IPS-18a (cell line): ENCODE data around the gene RPS29.
A peak's percentile ranks its signal among the peaks of the same experiment; 100 is the strongest.
"Not testable (repeated sequence)": the region's sequence is repeated elsewhere in the genome, so short reads cannot be mapped to it uniquely, and the experiment has no call there.

ENCODE experiments used
- H3K27ac ChIP-seq: one replicate; pipeline ENCODE4 v1.5.1; 2013; ENCODE audit warnings: low read length
- H3K27me3 ChIP-seq: one replicate; pipeline ENCODE4 v1.6.1; 2013; ENCODE audit warnings: mild to moderate bottlenecking, low read length; ENCODE audit not compliant: control insufficient read depth, insufficient read depth
- H3K36me3 ChIP-seq: one replicate; pipeline ENCODE4 v1.6.1; 2013; ENCODE audit warnings: low read depth, low read length; ENCODE audit not compliant: control insufficient read depth
- H3K4me1 ChIP-seq: one replicate; pipeline ENCODE4 v1.6.1; 2013; ENCODE audit warnings: low read depth, low read length; ENCODE audit not compliant: control insufficient read depth
- H3K4me3 ChIP-seq: one replicate; pipeline ENCODE4 v1.5.1; 2013; ENCODE audit warnings: low read length
- H3K9ac ChIP-seq: one replicate; pipeline ENCODE4 v1.6.1; 2013; ENCODE audit warnings: mild to moderate bottlenecking, low read length, moderate library complexity
- H3K9me3 ChIP-seq: one replicate; pipeline ENCODE4 v1.6.1; 2013; ENCODE audit warnings: low read depth, low read length; ENCODE audit not compliant: control insufficient read depth

Gene RPS29

DNA sequence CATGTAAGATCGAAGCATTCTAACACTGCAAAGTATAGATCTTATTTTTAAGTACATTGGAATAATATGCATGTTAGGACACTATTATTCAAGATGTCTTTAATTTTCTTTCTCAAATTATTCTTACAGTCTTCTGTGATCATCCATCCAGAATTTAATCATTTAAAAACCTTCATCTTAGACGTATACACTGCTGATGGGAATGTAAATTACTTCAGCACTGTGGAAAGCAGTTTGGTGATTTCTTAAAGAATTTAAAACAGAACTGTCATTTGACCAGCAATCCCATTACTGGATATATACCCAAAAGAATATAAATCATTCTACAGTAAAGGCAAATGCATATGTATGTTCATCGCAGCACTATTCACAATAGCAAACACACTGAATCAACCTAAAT is 3.2 kb upstream of the RPS29 start:
- no peaks in the 10 kb centered on the region for H3K4me1 ChIP-seq
- H3K4me3 ChIP-seq = no peak overlapping the region
- H3K27ac ChIP-seq = no peak overlapping the region
- H3K27me3 ChIP-seq = no peaks in the 10 kb centered on the region
- no peaks in the 10 kb centered on the region for H3K9me3 ChIP-seq
- peaks cover 5% of the 10 kb centered on the region for H3K36me3 ChIP-seq
- no peak overlapping the region for H3K9ac ChIP-seq

DNA sequence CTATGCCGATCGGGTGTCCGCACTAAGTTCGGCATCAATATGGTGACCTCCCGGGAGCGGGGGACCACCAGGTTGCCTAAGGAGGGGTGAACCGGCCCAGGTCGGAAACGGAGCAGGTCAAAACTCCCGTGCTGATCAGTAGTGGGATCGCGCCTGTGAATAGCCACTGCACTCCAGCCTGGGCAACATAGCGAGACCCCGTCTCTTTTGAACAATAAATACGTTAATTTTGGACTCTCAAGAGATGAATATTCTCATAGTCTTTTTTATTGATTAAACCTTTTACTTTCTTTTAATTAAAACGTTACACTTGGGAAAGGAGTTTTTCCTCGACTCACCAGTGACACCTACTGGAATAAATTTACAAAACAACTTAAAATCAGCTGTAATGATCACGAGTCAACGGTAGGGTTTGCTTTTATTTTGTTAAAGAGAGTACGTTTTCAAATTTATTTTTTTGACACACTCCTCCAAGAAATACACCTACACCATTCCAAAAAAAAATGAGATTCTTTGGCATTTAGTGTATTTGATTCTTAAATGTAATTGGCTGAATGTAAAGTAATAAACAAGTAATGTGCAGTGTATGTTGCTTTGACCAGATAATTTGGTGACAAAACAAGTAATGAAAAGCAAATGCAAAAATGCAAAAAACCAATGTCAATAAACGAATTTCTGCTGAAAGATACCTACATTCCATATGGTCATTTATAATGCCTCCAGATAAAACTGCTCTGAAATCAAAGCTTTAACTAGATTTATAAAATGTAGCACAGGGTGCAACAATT is 687 bp upstream of the RPS29 start:
- Histone ChIP-seq H3K36me3 (peaks cover 26% of the 10 kb centered on the region), H3K27me3 (no peaks in the 10 kb centered on the region), H3K4me3 (peak overlapping the region; percentile 98), H3K9ac (no peak overlapping the region), H3K27ac (no peak overlapping the region), H3K4me1 (peaks cover 9% of the 10 kb centered on the region), H3K9me3 (no peaks in the 10 kb centered on the region)

DNA sequence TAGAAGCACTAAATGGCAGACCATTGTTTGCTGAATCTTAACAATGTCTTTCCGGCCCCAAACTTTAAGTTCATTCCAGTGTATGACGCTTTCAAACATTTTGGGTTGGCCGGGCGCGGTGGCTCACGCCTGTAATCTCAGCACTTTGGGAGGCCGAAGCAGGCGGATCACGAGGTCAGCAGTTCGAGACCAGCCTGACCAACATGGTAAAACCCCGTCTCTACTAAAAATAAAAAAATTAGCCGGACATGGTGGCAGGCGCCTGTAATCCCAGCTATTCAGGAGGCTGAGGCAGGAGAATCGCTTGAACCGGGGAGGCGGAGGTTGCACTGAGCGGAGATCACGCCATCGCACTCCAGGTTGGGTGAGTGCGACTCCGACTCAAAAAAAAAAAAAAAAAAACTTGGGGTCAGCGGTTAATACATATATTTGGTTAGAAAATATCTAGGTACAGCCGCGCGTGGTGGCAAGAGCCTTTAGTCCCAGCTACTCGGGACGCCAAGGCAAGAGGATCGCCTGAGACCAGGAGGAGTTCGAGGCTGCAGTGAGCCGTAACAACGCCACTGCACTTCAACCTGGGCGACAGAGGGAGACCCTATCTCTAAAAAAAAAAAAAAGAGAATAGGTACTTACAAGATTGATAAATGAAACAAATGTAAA is 1.1 kb downstream of the RPS29 start:
- H3K4me1 ChIP-seq, H3K9me3 ChIP-seq, H3K27me3 ChIP-seq: not testable (repeated sequence)
- H3K27ac ChIP-seq = peak overlapping the region; percentile 91
- H3K4me3 ChIP-seq = peak overlapping the region; percentile 98
- peak overlapping the region; percentile 92 for H3K9ac ChIP-seq
- H3K36me3 ChIP-seq = peaks cover 26% of the 10 kb centered on the region

DNA sequence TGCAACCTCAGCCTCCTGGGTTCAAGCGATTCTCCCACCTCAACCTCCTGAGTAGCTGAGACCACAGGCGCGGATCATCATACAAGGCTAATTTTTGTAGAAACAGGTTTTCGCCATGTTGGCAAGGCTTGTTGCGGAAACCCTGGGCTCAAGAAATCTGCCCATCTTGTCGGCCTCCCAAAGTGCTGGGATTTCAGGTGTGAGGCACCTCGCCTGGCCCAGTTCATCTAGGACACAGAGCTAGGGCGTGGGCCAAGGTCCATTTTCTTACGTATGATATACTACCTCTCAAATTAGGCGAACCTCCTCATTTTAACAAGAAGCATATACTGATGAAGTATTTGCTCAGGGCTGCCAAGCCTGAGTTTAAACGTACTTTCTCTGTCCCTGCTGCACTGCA is 2.1 kb downstream of the RPS29 start:
- Histone ChIP-seq H3K4me1 (peaks cover 9% of the 10 kb centered on the region), H3K36me3 (peaks cover 26% of the 10 kb centered on the region), H3K9me3 (no peaks in the 10 kb centered on the region), H3K4me3 (peak overlapping the region; percentile 98), H3K9ac (peak overlapping the region; percentile 92), H3K27me3 (no peaks in the 10 kb centered on the region), H3K27ac (no peak overlapping the region)

DNA sequence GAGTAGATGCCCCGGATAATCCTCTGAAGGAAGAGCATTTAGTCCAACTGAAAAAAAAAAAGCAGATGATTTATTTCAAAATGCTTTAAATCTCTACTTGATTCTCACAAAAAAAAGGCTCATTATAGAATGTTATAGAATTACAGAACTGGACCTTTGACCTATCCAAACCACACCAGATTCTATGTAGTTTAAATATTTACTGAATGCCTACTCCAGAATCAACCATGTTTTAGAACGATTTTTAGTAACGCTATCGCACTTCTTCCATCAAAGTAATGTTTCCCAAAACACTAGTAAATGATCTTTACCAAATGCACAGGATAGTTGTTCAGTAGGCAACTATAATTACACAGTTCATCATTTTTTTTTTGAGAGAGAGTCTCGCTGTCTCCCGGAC is 2.6 kb downstream of the RPS29 start:
- Histone ChIP-seq H3K9me3 (no peaks in the 10 kb centered on the region), H3K4me1 (peaks cover 9% of the 10 kb centered on the region), H3K4me3 (peak overlapping the region; percentile 98), H3K27ac (no peak overlapping the region), H3K9ac (peak overlapping the region; percentile 92), H3K36me3 (peaks cover 26% of the 10 kb centered on the region), H3K27me3 (no peaks in the 10 kb centered on the region)

DNA sequence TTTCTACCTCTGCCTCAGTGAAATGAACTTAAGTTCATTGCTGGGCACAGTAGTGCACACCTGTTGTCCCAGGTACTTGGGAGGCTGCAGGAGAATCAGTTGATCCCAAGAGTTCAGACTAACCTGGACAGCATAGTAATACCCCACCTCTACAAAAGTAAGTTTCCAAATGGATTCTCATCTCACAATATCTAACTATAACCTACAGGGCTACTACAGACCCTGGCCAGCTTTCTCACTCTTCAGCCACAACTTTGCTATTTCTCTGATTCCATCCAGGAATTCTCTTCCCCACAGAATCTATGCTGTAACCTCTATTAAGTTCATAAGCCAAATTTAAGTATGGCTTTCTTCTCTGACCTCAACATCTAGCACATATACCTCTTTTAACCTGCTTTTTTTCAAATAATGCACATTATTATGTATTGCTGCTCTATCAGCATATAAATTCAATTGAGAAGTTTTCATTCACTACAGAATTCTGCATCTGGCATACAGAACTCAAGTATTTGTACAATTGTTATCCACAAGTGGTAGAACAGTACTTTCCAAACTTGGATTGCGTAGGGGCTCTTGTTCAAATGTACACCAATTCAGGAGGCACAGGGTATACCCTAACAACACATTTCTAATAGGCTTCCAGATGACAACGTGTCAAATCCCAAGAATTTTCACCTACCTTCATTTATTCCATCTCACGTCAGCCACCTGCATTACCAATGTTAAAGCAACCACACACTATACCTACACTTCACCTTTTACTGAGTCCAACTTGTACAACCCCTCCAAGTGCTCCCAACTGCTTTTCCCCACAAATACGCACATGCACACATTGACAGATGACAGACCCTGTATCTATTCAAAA is 3.8 kb downstream of the RPS29 start:
- H3K9me3 ChIP-seq = no peaks in the 10 kb centered on the region
- peak overlapping the region; percentile 10 for H3K9ac ChIP-seq
- peaks cover 33% of the 10 kb centered on the region for H3K36me3 ChIP-seq
- H3K27ac ChIP-seq = no peak overlapping the region
- H3K4me3 ChIP-seq = no peak overlapping the region
- H3K4me1 ChIP-seq = peaks cover 9% of the 10 kb centered on the region
- no peaks in the 10 kb centered on the region for H3K27me3 ChIP-seq

DNA sequence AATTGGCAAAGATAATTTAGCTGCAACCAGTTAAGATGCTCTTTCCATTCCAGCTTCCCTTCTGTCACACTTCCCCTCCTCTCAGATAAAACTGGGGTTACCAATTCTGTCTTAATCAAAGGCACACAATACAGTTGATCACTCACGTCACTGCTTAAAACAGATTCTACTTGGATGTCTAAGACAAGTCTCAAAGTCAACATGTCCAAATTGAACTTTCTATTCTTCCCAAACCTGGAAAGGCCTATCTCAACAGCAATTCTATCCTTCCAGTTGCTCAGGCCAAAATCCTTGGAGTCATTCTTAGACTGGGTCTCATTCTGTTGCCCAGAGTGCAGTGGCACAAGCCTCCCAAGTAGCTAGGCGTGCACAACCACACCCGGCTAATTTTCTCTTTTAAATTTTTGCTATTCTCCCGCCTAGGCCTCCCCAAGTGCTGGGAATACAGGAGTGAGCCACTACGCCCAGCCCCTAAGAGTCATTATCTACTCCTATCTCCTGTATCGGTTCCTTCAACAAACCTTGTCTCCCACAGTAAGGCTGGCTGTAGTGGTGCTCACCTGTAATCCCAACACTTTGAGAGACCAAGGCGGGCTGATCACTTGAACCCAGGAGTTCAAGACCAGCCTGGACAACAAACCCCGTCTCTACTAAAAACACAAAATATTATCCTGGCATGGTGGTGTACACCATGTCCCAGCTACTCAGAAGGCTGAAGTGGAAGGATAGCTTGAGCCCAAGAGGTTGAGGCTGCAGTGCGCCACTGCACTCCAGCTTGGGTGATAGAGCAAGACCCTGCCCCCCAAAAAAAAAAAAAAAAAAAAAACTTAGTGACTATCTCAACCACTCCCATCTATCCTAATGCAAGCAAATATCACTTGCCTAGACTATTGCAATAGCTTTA is 4.7 kb downstream of the RPS29 start:
- Histone ChIP-seq H3K4me3 (no peak overlapping the region), H3K27me3 (no peaks in the 10 kb centered on the region), H3K27ac (no peak overlapping the region), H3K4me1 (peaks cover 9% of the 10 kb centered on the region), H3K9ac (peak overlapping the region; percentile 10), H3K9me3 (no peaks in the 10 kb centered on the region), H3K36me3 (peaks cover 41% of the 10 kb centered on the region)

DNA sequence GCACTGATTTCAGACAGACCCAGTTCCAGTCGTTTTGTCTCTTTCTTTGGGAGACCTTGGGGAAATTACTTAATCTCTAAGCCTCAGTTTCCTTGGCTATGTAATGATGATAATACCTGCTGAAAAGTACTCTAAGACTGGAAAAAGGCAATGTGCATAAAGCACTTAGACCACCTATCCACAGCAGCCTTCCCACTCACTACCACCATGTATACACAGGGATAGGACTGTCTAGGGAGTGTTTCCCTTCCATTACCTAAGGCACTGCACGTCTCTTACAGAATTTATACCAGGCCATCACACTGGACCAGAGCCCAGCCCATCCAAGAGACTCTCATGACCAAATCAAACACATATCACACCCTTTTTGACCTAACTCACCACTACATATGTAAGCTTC is 6.3 kb downstream of the RPS29 start:
- peaks cover 9% of the 10 kb centered on the region for H3K4me1 ChIP-seq
- H3K27ac ChIP-seq = no peak overlapping the region
- H3K4me3 ChIP-seq = no peak overlapping the region
- H3K36me3 ChIP-seq = peaks cover 49% of the 10 kb centered on the region
- H3K27me3 ChIP-seq = no peaks in the 10 kb centered on the region
- H3K9me3 ChIP-seq = no peaks in the 10 kb centered on the region
- H3K9ac ChIP-seq = no peak overlapping the region

DNA sequence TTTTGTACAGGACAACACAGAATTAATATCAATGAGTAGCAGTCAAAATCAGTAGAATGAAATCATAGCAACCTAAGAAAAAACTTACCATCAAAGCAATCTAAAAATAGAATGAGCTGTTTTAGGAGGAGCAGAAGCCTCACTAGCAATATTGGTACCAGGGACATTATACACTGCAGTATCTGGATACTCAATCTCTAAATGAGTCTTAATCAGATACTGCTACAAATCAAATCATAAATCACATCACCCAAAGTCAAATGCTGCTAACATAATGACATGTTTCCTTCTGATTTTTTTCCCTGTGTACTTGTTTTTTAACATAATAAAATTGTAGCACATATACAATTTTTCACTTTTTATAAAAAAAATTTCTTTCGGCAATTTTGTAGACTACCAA is 8.0 kb downstream of the RPS29 start:
- Histone ChIP-seq H3K9ac (no peak overlapping the region), H3K4me1 (peaks cover 4% of the 10 kb centered on the region), H3K27ac (no peak overlapping the region), H3K36me3 (peaks cover 36% of the 10 kb centered on the region), H3K27me3 (no peaks in the 10 kb centered on the region), H3K9me3 (no peaks in the 10 kb centered on the region), H3K4me3 (no peak overlapping the region)

DNA sequence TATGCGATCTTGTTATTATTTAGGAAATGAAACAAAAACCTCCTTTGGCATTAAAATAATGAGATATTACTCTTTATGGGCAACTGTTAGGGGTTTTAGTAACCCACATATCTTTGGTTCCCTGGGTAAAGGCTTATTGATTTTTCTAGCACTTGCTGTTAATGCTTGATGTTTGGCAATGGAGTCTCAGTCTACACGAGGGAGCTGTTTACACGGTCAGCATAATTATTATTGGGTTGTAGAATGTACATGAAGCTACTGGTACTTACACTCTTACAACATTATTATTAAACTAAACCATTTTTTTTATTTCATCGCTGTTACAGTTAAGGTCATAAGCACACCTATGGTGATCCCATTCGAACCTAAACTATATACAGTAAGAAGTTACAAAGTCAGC is 12.1 kb downstream of the RPS29 start:
- Histone ChIP-seq H3K27ac (no peak overlapping the region), H3K36me3 (peaks cover 27% of the 10 kb centered on the region)

DNA sequence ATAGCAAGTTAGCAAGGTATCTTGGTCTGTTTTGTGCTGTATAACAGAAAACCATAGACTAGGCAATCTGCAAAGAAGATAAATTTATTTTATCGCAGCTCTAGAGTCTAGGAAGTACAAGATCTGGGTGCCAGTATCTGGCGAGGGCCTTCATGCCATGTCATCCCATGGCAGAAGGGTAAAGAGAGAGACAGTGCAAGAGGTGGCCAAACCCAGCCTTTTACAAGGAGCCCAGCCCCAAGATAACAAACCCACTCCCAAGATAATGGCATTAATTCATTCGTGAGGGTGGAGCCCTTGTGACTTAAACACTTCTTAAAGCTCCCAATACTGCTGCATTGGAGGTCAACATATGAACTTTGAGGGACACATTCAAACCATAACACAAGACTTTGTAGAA is 16.9 kb downstream of the RPS29 start:
- Histone ChIP-seq H3K4me3 (no peak overlapping the region), H3K27ac (no peak overlapping the region), H3K4me1 (no peaks in the 10 kb centered on the region), H3K9me3 (no peaks in the 10 kb centered on the region), H3K36me3 (no peaks in the 10 kb centered on the region), H3K9ac (no peak overlapping the region), H3K27me3 (no peaks in the 10 kb centered on the region)

More for the DNA sequence above, 12.1 kb downstream of the RPS29 start:
- H3K9me3 ChIP-seq = no peaks in the 10 kb centered on the region
- H3K27me3 ChIP-seq = no peaks in the 10 kb centered on the region
- H3K4me3 ChIP-seq = no peak overlapping the region
- H3K4me1 ChIP-seq = no peaks in the 10 kb centered on the region
- H3K9ac ChIP-seq = no peak overlapping the region
